H1 (cell line): Measurements from ENCODE around the gene COPS7A. TPM values are rescaled to one million over a fixed set of nuclear protein-coding genes. Genes with fewer than 3 reads are reported as not detected.
"Not testable (repeated sequence)": the region's sequence is repeated elsewhere in the genome, so short reads cannot be mapped to it uniquely, and the experiment has no call there.

Experiments used
- CTCF ChIA-PET: fragments of 300-600 bp; sonication (Branson Sonifier 250); formaldehyde crosslinking; loops from one replicate; lab custom pipeline; 2021; ENCODE audit not compliant: partially characterized antibody; lab: Charles Lee
- POLR2A ChIA-PET: fragments of 300-600 bp; sonication (Branson Sonifier 250); formaldehyde crosslinking; loops from one replicate; lab custom pipeline; 2021; ENCODE audit warnings: inconsistent platforms; ENCODE audit not compliant: partially characterized antibody; lab: Charles Lee
- DNase-seq, 2 experiments: peaks; one replicate each; pipeline versions ENCODE4 v3.0.0 to v3.0.0-alpha.2; 2010 to 2022; ENCODE audit warnings: low spot score in 2 of 2, low read depth in 1 of 2, mixed read lengths in 1 of 2
- FAIRE-seq: peaks from 2 replicates; lab custom pipeline; 2011; peaks lifted over from hg19 to GRCh38; lab: Jason Lieb, UNC
- H2AFZ ChIP-seq: 2 replicates; pipeline ENCODE4 v1.8.1; 2012; ENCODE audit warnings: low read length, inconsistent platforms
- H2AK5ac ChIP-seq: 2 replicates; pipeline ENCODE4 v1.6.1; 2013; ENCODE audit warnings: low read depth, low read length
- H2BK120ac ChIP-seq: replicated peaks from 2 replicates; pipeline ENCODE3; 2013; ENCODE audit warnings: low read depth, low read length, inconsistent platforms
- H2BK12ac ChIP-seq: 2 replicates; pipeline ENCODE4 v1.6.1; 2013; ENCODE audit warnings: low read depth, low read length
- H2BK15ac ChIP-seq: 2 replicates; pipeline ENCODE4 v1.6.1; 2013; ENCODE audit warnings: low read length
- H2BK20ac ChIP-seq: 2 replicates; pipeline ENCODE4 v1.6.1; 2013; ENCODE audit warnings: low read length
- H2BK5ac ChIP-seq: 2 replicates; pipeline ENCODE4 v1.6.1; 2013; ENCODE audit warnings: low read depth, low read length
- H3K14ac ChIP-seq: 2 replicates; pipeline ENCODE4 v1.6.1; 2013; ENCODE audit warnings: inconsistent platforms; ENCODE audit not compliant: insufficient read length
- H3K18ac ChIP-seq: 2 replicates; pipeline ENCODE4 v1.6.1; 2013; ENCODE audit warnings: low read length; ENCODE audit errors: extremely low read depth
- H3K23ac ChIP-seq: 2 replicates; pipeline ENCODE4 v1.6.1; 2013; ENCODE audit warnings: inconsistent platforms; ENCODE audit not compliant: insufficient read length
- H3K23me2 ChIP-seq: 2 replicates; pipeline ENCODE4 v1.6.1; 2013; ENCODE audit warnings: low read depth, low read length
- H3K27ac ChIP-seq: 2 replicates; pipeline ENCODE4 v1.6.1; 2011; ENCODE audit warnings: low read depth, low read length, inconsistent platforms
- H3K27me3 ChIP-seq, 4 experiments: replicated peaks in 1 of 4; 1 replicate in 1 of 4; 2 replicates in 3 of 4; pipeline versions ENCODE4 v1.6.1 to v1.8.1; 2011 to 2013; ENCODE audit warnings: low read length in 3 of 4, mild to moderate bottlenecking in 3 of 4, inconsistent platforms in 2 of 4, mixed read lengths in 2 of 4, moderate library complexity in 1 of 4; ENCODE audit not compliant: control insufficient read depth in 3 of 4, insufficient read depth in 3 of 4; ENCODE audit errors: extremely low read depth in 1 of 4
- H3K36me3 ChIP-seq, 4 experiments: 2 replicates each; pipeline versions ENCODE4 v1.6.1 to v1.8.1; 2011 to 2013; ENCODE audit warnings: mild to moderate bottlenecking in 4 of 4, low read length in 3 of 4, moderate library complexity in 2 of 4, control low read depth in 1 of 4, inconsistent platforms in 1 of 4; ENCODE audit not compliant: insufficient read depth in 4 of 4, control insufficient read depth in 2 of 4
- H3K4ac ChIP-seq: replicated peaks from 2 replicates; pipeline ENCODE3; 2013; ENCODE audit warnings: low read length, low read depth, mixed read lengths, inconsistent platforms; ENCODE audit not compliant: insufficient read length
- H3K4me1 ChIP-seq, 4 experiments: replicated peaks in 1 of 4; 1 replicate in 1 of 4; 2 replicates in 3 of 4; pipeline versions ENCODE4 v1.6.1 to v1.8.1; 2011 to 2013; ENCODE audit warnings: low read length in 3 of 4, inconsistent platforms in 2 of 4, mixed read lengths in 1 of 4; ENCODE audit not compliant: insufficient read depth in 4 of 4, control insufficient read depth in 3 of 4
- H3K4me2 ChIP-seq, 2 experiments: 2 replicates each; pipeline versions ENCODE4 v1.6.1 to v1.8.1; 2011 to 2013; ENCODE audit warnings: low read depth in 2 of 2, low read length in 2 of 2, control low read depth in 1 of 2, inconsistent platforms in 1 of 2, mild to moderate bottlenecking in 1 of 2; ENCODE audit not compliant: insufficient read depth in 1 of 2
- H3K4me3 ChIP-seq, 4 experiments: fragments of 200-600, 300-600 bp in 1 of 4; sonication (generic), shearing (Covaris generic), sonication (Bioruptor Twin) in 1 of 4; 2 replicates each; pipeline versions ENCODE4 v1.5.1 to v1.8.1; 2011 to 2016; ENCODE audit warnings: low read length in 4 of 4, low read depth in 3 of 4, control low read depth in 2 of 4, inconsistent platforms in 2 of 4, mild to moderate bottlenecking in 2 of 4, mixed read lengths in 1 of 4, moderate library complexity in 1 of 4; ENCODE audit not compliant: insufficient read depth in 2 of 4; ENCODE audit errors: extremely low read depth in 1 of 4
- H3K56ac ChIP-seq: replicated peaks from 2 replicates; pipeline ENCODE3; 2013; ENCODE audit warnings: low read depth, mild to moderate bottlenecking, mixed read lengths, low read length, inconsistent platforms; ENCODE audit not compliant: insufficient read length
- H3K79me1 ChIP-seq: 2 replicates; pipeline ENCODE4 v1.6.1; 2013; ENCODE audit warnings: low read depth, low read length, control low read depth
- H3K79me2 ChIP-seq, 2 experiments: 2 replicates each; pipeline versions ENCODE4 v1.6.1 to v1.8.1; 2012 to 2013; ENCODE audit warnings: low read length in 2 of 2, mild to moderate bottlenecking in 2 of 2, inconsistent platforms in 1 of 2; ENCODE audit not compliant: insufficient read depth in 2 of 2, control insufficient read depth in 1 of 2
- H3K9ac ChIP-seq, 4 experiments: replicated peaks in 1 of 4; 1 replicate in 1 of 4; 2 replicates in 3 of 4; pipeline versions ENCODE4 v1.6.1 to v1.8.1; 2011 to 2013; ENCODE audit warnings: low read depth in 3 of 4, low read length in 3 of 4, control low read depth in 2 of 4, mild to moderate bottlenecking in 2 of 4, moderate library complexity in 2 of 4, inconsistent platforms in 1 of 4; ENCODE audit errors: extremely low read depth in 1 of 4
- H3K9me3 ChIP-seq, 2 experiments: 2 replicates each; pipeline versions ENCODE4 v1.6.1 to v1.8.1; 2012 to 2013; ENCODE audit warnings: mild to moderate bottlenecking in 2 of 2, moderate library complexity in 2 of 2, control low read depth in 1 of 2, inconsistent platforms in 1 of 2, low read depth in 1 of 2, low read length in 1 of 2, mixed read lengths in 1 of 2; ENCODE audit not compliant: insufficient read depth in 2 of 2
- H4K20me1 ChIP-seq, 2 experiments: replicated peaks in 1 of 2; 2 replicates each; pipeline versions ENCODE3 to v1.8.1; 2011 to 2013; ENCODE audit warnings: inconsistent platforms in 2 of 2, low read length in 2 of 2, mild to moderate bottlenecking in 1 of 2; ENCODE audit not compliant: insufficient read depth in 2 of 2, control insufficient read depth in 1 of 2
- H4K5ac ChIP-seq: 2 replicates; pipeline ENCODE4 v1.6.1; 2013; ENCODE audit warnings: low read length, low read depth, mixed read lengths, inconsistent platforms; ENCODE audit not compliant: insufficient read length
- H4K8ac ChIP-seq: 2 replicates; pipeline ENCODE4 v1.8.0; 2013; ENCODE audit warnings: mild to moderate bottlenecking, moderate library complexity, low read length, inconsistent platforms; ENCODE audit not compliant: insufficient read depth; ENCODE audit errors: extremely low read depth
- H4K91ac ChIP-seq: replicated peaks from 2 replicates; pipeline ENCODE3; 2013; ENCODE audit warnings: low read length, mixed read lengths, inconsistent platforms; ENCODE audit not compliant: insufficient read length
- FOSL1 ChIP-seq: IDR thresholded peaks from 2 replicates; pipeline ENCODE4 v1.6.1; 2011; ENCODE audit warnings: mild to moderate bottlenecking, low read depth, low read length, moderate library complexity; ENCODE audit not compliant: insufficient read depth
- GABPA ChIP-seq: IDR thresholded peaks from 2 replicates; pipeline ENCODE4 v1.6.1; 2011; ENCODE audit warnings: mild to moderate bottlenecking, low read length, moderate library complexity, borderline replicate concordance; ENCODE audit not compliant: insufficient read depth
- KDM1A ChIP-seq: fragments of 200-600, 300-600 bp; sonication (generic); IDR thresholded peaks from 2 replicates; pipeline ENCODE4 v1.7.1; 2016; ENCODE audit warnings: mild to moderate bottlenecking, low read length, borderline replicate concordance
- RNF2 ChIP-seq: fragments of 200-900, 300-1000 bp; sonication (generic); IDR thresholded peaks from 2 replicates; pipeline ENCODE4 v1.7.1; 2016; ENCODE audit warnings: borderline replicate concordance, low read depth, mild to moderate bottlenecking, antibody characterized with exemption, low read length; ENCODE audit not compliant: poor library complexity, severe bottlenecking; ENCODE audit errors: missing control alignments
- SP2 ChIP-seq: IDR thresholded peaks from 2 replicates; pipeline ENCODE4 v1.6.1; 2012; ENCODE audit warnings: mild to moderate bottlenecking, low read length, inconsistent platforms
- SUZ12 ChIP-seq: fragments of 200-600 bp; sonication (generic); IDR thresholded peaks from 2 replicates; pipeline ENCODE4 v1.6.1; 2012; ENCODE audit warnings: mild to moderate bottlenecking, inconsistent platforms, low read length, moderate library complexity, mixed read lengths
- WGBS, 2 experiments: shearing (Covaris generic) in 1 of 2; methylation state at CpG; one replicate each; pipeline versions ENCODE4 v1.1.6 to v1.1.7; 2013 to 2015; ENCODE audit warnings: low lambda C conversion rate in 2 of 2, mixed read lengths in 2 of 2, inconsistent platforms in 1 of 2, low coverage in 1 of 2, missing lambda C conversion rate in 1 of 2; ENCODE audit not compliant: insufficient replicate concordance in 2 of 2, insufficient coverage in 1 of 2, insufficient read length in 1 of 2; ENCODE audit errors: extremely low coverage in 1 of 2, missing lambda C conversion rate in 1 of 2; 5-methylcytosine and 5-hydroxymethylcytosine counted together
- polyA plus RNA-seq, 7 experiments: library from polyadenylated mRNA; depleted of rRNA in 3 of 7; stranded (reverse) in 5 of 7; unstranded in 2 of 7; fragments of >200 nt in 5 of 7; fragments of 200-250 nt in 2 of 7; gene quantifications; 1 replicate in 5 of 7; 2 replicates in 1 of 7; 4 replicates in 1 of 7; pipeline versions ENCODE4 v1.2.1 to v1.2.3, GENCODE V29; 2011 to 2013; ENCODE audit warnings: missing spikeins in 2 of 7, mixed read lengths in 2 of 7
- total RNA-seq: library from RNA; stranded (reverse); fragmentation: NEBNext Ultra II Directional; extraction: Animal tissue kit (Norgen Biotek cat#: 25700); gene quantifications from 2 replicates; pipeline ENCODE4 v1.2.1, GENCODE V29; 2021

Gene COPS7A
- total and polyA plus RNA-seq, 2 of the 8 experiments (the other 6 are each of a cell fraction or from before 2014, with no cell fraction given): 44.5 to 95.9 TPM

DNA sequence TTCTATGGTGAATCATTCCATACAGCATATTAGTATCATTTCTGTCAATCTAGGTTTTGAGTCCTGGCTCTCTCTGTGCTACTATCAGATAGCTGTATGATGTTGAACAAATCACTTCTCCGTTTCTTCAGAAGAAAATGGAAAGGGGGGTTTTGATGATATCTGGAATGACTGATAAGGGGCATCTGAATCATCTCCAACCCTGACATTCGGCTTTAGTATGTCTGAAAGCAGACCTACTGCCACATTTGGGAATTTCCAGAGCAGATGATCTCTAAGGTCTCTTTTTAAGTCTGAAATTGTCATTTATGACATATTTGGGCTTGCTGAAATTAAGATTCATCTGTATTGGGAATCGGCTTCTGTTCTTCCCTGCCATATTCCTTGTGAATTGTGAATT lies 19.0 kb downstream of the COPS7A start (continued):
- TF ChIP-seq GABPA: no peak
- TF ChIP-seq SUZ12: no peak
- no peak for TF ChIP-seq FOSL1
- TF ChIP-seq SP2: no peak
- TF ChIP-seq RNF2: no peak
- TF ChIP-seq KDM1A: no peak

DNA sequence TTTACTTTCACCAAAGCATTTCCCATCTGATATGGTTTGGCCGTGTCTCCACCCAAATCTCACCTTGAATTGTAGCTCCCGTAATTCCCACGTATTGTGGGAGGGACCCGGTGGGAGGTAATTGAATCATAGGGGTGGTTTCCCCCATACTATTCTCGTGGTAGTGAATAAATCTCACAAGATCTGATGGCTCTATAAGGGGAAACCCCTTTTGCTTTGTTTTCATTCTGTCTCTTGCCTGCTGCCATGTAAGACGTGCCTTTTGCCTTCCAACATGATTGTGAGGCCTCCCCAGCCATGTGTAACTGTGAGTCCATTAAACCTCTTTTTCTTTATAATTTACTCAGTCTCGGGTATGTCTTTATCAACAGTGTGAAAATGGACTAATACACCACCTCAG lies 19.5 kb downstream of the COPS7A start:
- not testable (repeated sequence) for H3K14ac ChIP-seq, H2AK5ac ChIP-seq, H3K9ac ChIP-seq, H2BK5ac ChIP-seq, H3K9me3 ChIP-seq, H4K91ac ChIP-seq, DNase-seq, H2BK20ac ChIP-seq, H3K4me3 ChIP-seq, H3K79me2 ChIP-seq, H2BK15ac ChIP-seq, H2BK120ac ChIP-seq, H4K8ac ChIP-seq, H3K27me3 ChIP-seq, H4K5ac ChIP-seq, H3K4me1 ChIP-seq, H4K20me1 ChIP-seq, H3K23me2 ChIP-seq, H3K79me1 ChIP-seq, H3K23ac ChIP-seq, H3K18ac ChIP-seq, H2AFZ ChIP-seq, H3K56ac ChIP-seq, H2BK12ac ChIP-seq, H3K4ac ChIP-seq, FAIRE-seq, H3K27ac ChIP-seq, H3K4me2 ChIP-seq
- WGBS, 2 experiments: 82% methylated on average over 7 of the region's 7 CpGs; no CpG with 5 or more reads in 1 of the 2 experiments
- peaks cover 9 to 27% (median 17%) of the 10 kb centered on the region in 4 experiments for H3K36me3 ChIP-seq
- ChIA-PET CTCF (interaction anchor here (1.9 kb wide), 1 partner anchor 81 kb away, joined by 5 read pairs; no protein-coding TSS in a partner anchor), POLR2A (interaction anchor here (0.6 to 1.6 kb wide), 4 partner anchors 9 to 130 kb away, joined by 3 to 10 read pairs (median 4); partner anchors contain the start of genes CDCA3, MLF2 and USP5)
